GM19023 (cell line): ENCODE results near the gene ENAH.
"Not testable (repeated sequence)": the region's sequence is repeated elsewhere in the genome, so short reads cannot be mapped to it uniquely, and the experiment has no call there.

ENCODE experiments used
- ATAC-seq: cut with Tn5 transposase; IDR thresholded peaks from one replicate; pipeline ENCODE4 v1.9.1; 2021; ENCODE audit warnings: mild to moderate bottlenecking, moderate library complexity; ENCODE audit not compliant: unreplicated experiment

The ENAH gene

DNA sequence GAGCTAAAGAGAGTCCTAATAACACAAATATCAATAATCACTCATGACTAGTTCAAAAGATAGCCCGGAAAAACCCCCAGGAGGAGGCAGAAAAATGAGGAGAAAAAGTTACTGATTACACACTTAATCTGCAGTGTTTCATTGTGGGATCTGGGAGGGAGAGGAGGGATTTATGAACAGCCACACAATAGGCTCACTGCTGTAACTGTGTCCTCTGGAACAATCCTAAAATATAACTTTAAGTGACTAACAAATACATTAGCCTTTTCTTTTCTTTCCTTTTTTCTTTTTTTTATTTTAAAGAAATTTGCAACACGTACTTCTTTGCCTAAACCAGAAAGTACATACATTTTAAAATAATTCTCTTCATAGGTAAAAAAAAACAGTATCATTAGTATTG lies 118.8 kb downstream of the ENAH start:
- ATAC-seq, result no peak

DNA sequence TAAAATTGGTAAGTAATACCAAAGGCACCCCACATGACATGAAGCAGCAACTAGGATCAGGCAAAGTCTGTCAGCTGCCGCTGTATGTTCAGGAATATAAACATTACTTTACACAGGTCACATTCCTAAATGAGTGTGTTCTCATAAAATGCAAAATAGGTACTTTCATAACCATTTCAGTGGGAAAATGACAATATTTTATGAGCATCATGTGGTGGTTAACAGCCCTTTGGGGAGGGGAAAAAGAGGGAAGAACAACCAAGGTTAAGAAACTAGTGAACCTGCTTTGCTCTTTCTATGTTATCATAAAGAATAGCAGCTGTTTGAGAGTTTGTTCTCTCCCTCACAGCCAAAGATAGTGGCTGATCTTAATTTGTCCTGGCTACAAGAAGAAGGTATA lies 119.7 kb downstream of the ENAH start:
- no peak for ATAC-seq

DNA sequence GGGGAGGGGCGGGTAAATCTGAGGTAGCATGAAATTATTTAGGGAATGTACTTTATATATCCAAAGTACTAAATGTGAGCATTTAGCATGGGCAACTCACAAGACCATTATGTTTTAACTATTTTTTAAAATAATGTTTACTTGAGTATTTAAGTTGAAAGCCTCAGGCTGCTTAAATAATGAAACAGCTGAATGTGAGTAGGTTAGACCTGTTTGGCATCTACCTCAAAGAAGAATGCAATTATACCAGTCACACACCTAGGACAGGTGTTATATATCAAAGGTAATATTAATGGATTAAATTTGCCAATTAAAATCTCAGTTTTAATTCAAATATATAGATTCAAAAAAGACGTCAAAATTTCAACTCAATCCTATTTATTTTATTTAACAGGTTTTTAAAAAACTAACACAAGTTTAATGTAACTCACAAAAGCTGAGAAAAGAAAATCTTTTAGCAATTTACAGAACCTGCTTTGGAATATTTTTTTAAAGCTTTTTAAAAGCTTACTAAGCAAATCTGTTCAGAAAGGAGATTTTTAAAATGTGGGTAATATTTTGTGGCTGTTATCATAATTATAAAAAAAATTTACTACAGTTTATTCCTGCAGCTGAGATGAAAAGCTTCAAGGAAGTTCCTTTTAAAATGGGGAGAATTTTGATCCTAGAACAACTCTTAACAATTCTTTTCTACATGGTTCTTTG lies 120.5 kb downstream of the ENAH start:
- no peak for ATAC-seq

DNA sequence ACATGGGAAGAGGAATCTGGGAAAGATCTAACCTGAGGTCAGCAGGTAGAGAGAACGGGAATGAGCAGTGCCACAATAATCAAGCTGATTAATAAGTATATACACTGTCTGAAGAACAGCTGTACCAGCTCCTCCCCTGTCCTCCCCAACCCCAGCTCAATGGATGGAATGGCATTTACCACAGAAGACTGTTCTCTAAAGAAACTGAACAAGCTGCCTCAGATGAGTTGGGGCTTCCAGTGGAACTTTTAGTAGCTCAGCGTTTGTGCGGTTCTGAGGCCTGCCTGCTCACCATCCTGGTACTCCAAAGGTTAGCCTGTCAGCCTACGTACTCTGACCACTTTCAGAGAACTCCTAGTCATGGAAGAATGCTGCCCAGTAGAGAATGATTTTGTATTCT lies 123.2 kb downstream of the ENAH start:
- ATAC-seq, result no peak

DNA sequence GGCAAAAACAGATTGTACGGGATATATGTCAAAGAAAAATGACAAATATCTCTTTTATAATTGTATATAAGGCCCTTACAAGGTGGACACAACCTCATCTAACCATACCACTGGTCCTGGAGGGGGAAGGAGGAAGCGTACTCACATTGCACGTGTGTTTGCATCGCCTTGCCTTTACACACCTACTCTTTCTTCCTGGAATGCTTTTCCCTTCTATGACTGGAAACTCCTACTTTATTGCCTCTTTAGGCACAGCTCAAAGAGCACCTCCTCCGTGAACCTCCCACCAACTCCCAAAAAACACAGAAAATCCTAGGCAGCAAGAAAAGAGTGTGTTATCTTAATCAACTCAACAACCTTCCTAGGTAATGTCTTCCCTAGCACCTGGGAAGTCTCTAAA lies 125.3 kb downstream of the ENAH start:
- ATAC-seq, result no peak

DNA sequence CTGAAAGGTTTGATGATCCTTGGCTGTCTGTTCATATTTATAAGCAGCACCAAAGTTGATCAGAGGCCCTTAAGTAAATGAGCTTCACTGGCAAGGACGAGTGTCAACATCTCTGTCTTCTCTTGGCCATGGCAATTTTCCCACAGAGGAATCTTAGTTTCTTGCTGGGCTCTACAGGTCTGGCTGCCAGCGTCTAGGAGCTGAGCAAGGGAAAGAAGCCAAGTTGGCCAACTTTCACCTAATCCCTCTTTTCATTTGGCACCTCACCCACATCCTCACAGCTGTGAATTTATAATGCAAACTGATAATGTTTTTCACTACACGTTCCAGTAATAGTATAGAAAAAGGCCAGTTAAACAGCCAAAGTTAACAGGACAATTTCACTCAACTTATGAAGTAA lies 126.0 kb downstream of the ENAH start:
- no peak for ATAC-seq

DNA sequence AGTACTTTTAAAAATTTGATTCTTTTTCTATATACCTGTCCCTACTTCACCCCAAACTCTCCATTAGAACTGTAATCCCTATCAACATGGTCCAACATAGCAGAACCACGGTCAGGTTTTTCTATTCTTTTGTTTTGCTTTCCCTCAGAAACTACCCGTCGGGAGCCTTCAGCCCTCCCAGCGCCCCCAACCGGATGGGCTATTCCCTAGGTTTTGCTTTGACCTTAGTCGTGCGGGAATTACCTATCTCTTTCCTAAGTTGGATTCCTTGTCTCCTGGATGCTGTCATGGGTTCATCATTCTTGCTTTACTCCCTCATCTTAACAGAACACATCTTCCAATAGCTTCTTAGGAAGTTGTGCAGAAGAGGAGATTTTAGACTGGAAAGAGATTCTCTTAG lies 127.5 kb downstream of the ENAH start:
- ATAC-seq, result no peak

DNA sequence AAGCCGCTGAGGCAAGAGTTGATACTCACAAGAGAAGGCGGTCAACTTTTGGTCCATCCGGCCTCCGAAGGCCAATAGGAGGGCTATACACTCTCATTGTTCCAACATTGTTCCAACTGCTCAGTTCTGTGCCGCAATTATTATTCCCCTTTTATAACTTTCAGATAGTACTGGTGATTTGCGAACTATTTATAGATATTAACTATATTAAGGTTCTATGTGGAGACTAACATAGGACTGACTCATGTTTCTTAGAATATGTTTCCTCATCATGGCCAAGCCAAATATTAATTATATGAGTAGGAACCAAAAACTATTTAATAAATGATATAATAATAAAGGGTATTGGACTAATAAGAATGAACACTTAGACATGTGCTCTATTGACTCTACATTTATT lies 128.4 kb downstream of the ENAH start:
- ATAC-seq, result no peak

DNA sequence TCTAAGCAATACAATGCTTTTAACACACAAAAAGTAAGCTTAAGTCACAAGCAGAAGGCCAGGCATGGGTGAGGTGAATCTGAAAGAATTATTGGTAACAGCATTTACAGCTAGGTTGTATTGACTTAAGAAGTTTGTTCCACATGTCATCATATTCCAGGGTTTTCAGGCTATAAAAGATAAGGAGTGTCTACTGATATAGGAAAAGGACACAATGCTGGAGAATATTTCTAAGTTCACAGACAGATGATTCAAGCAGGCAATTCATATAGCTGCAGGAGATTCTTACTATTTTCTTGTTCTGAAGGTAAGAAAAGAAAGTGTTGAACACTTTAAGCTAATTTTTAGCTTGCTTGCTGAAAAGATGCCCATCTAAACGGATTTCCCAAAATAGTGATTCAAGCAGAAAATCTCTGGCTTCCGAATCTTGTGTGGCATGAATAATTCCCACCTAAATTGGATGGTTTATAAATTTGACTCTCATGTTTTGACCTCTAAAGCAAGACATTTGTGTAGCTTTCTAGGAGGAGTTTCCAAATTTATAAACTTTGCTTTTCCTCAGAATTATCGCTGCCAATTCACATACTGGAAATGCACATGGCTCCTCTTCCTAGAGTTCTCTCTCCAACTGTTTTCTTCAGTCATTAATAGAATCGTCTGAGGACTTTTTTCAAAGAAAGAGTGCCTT lies 129.5 kb downstream of the ENAH start:
- no peak for ATAC-seq

DNA sequence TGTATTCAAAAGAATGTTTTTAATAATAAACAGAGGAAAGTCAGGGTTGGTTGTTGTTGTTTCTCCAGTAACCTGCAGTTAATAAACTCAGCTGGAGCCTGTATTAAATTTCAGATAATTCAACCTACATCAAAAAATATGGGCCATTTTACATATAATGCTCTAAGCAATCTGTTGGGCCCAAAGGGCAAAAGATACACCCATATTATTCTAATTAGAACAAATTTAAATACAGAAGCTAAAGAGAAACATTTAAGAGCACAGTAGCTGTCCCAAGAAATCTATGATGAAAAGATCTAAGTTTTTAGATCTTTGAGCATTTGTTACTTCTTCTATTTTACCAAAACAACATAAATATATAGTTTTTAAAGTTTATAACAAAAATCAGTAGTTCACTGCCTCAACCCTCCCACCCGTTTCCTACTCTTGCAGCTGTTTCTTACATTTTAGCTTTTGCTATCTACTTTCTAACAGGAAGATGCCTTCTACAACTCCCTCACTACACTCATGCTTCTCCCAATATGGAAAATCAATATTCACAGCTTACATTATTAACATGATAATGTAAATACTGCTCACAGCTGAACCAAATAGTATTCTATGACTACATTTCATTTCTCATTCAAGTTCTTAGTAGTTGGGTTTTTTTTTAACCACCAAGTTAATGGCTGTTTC lies 130.2 kb downstream of the ENAH start:
- ATAC-seq, result no peak

DNA sequence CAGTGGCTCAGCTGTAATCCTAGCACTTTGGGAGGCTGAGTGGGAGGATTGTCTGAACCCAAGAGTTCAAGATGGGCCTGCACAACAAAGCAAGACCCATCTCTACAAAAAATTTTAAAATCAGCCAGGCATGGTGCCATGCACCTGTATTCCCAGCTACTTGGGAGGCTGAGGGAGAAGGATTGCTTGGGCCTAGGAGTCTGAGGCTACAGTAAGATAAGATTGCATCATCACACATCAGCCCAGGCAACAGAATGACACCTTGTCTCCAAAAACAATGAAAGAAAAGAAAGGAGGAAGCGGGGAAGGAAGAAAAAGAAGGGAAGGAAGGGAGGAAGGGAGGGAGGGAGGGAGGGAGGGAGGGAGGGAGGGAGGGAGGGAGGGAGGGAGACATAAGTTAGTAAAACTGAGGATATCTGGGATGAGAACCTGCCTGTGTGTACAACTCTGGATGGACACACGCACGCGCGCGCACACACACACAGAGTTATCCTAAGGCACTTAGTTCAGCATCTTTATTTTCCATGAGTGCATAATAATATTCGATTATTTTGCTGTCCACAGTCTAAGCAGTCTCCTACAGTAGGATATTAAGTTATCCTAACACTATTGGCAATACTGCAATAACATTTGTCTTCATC lies 132.2 kb downstream of the ENAH start:
- no peak for ATAC-seq

DNA sequence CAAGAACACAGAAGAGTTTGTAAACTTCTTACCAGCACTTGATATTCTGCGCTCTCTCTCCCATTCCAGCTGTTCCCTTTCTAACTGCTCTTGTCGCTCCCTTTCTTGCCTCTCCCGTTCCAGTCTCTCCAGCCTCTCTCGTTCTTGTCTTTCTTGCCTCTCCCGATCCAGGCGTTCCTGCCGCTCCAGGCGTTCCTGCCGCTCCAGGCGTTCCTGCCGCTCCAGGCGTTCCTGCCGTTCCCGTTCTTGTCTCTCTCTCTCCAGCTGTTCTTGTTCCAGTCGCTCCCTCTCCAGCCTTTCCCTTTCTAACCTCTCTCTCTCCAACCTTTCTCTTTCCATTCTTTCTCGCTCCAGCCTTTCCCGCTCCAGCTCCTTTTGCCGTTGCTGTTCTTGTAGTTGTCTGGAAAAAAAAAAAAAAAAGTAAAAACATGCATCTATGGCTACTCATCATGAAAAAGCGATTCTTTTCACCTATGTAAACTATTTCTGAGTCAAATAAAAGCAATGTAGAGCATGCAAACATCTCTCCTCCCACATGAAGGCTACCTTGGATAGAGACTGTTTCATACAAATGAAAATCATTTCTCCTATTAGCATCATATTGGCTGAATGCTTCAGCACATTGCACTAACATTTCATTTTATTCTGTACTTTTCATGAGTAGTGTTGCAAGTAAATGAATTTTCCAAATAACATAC lies 133.6 kb downstream of the ENAH start:
- no peak for ATAC-seq

DNA sequence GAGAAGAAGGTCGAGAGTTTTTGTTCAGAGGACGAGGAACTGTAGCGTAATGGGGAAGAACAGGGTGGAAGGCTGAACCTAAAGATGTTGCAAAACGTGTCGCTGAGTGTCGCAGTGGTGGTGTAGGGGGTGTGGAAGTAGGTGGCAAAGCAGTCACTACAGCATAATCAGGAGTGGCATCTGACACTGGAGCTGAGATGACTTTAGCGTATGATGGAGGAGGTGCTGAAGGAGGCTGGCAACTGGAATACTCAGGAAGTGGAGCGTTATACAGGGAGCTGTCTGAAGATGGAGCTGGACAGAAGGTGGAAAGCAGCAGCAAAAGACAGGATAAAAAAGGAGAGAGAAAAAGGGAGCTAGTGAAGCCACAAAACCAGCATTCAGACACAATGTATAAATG lies 135.2 kb downstream of the ENAH start:
- no peak for ATAC-seq

DNA sequence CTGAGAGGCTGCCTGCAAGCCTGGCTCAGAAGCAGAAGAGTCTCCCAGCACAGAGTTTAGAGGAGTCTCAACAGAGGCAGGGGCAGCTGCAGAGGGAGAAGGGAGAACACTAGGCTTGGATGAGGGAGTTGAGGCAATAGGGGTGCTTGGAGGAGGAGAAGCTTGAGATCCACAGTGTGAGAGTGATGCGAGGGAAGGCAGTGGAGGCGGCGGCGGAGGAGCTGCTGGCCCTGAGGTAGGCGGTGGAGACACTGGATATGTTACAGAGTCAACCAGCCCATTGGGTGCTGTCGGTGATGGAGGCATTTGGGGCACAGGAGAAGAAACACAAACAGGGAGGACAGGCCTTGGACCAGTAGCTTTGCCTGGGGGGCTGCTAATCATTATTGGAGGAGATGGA lies 135.7 kb downstream of the ENAH start:
- no peak for ATAC-seq

DNA sequence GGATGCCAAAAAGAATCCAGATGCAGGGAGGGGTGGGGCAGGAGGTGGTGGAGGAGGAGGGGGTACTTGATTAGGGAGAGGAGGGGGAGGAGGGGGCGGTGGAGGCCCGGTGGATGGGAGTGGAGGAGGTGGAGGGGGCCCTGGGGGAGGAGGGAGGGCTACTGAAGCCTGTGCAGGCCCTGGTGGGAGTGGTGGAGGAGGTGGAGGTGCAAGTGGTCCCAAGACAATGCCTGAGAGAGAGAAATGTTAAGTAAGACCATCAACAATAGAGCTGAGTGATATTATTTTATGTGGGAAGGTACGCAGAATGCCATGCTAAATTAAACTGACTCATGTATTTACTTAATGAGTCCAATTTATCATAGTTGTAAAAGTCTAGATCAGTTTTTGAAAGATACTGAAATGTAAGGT lies 138.2 kb downstream of the ENAH start:
- no peak for ATAC-seq

DNA sequence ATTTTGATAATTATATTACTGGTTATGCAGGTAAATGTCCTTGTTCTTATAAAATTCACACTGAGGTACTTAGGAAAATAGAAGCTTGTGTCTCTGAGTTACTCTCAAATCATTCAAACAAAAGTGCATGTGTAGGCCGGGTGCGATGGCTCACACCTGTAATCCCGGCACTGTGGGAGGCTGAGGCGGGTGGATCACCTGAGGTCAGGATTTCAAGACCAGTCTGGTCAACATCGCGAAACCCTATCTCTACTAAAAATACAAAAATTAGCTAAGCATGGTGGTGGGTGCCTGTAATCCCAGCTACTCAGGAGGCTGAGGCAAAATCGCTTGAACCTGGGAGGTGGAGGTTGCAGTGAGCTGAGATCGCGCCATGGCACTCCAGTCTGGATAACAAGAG lies 139.3 kb downstream of the ENAH start:
- ATAC-seq, result not testable (repeated sequence)

DNA sequence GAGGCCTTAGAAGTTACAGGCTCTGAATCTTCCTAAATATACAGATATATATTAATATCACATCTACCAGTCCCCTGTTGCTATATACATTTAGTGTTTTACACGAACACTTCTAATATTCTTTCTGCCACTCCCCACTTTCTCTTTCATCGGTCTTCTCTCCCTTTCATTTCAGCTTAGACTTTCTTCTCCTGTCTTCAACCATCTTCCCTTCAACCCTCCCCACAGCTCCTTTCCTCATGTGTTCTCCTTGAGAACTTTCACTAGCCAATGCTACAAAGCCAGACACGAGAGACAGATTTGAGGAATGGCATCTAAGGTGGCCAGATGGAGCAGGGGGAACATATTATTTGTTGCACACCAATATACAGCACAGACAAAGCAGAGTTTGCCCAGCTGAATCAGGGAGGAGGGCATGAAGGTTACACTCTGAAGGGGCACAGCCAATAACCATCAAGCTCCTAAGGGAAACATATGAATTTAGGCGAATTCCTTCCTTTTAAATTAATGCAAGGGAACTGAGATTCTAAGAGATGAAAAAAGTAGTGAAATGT lies 141.0 kb downstream of the ENAH start:
- ATAC-seq, result no peak

DNA sequence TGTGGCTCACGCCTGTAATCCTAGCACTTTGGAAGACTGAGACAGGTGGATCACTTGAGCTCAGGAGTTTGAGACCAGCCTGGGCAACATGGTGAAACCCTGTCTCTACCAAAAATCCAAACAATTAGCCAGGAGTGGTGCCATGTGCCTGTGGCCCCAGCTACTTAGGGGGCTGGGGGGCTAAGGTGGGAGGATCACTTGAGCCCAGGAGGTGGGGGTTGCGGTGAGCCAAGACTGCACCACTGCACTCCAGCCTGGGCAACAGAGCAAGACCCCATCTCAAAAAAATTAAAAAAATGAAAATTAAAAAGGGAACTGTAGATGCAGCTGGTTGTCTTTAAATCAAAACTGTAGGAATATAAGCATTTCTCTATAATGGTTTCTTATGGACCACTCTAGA lies 142.2 kb downstream of the ENAH start:
- ATAC-seq, result not testable (repeated sequence)

DNA sequence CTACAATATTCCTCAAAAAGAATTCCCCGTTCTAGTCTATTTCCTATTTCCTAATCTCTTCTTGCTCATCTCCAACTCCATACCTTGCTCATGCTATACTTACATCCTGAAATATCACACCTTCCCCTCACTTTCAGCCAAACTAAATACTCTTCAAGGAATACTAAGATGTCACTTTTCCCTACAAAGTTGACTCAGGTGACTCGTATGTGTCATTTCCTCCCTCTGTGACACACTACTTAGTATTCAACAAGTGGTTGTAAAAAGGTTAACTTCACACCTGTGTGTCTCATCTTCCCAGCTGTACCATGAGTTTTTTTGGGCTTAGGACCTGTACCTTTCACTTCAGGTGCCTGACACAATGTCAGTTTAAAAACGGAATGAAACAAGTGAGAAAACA lies 143.2 kb downstream of the ENAH start:
- ATAC-seq, result no peak

DNA sequence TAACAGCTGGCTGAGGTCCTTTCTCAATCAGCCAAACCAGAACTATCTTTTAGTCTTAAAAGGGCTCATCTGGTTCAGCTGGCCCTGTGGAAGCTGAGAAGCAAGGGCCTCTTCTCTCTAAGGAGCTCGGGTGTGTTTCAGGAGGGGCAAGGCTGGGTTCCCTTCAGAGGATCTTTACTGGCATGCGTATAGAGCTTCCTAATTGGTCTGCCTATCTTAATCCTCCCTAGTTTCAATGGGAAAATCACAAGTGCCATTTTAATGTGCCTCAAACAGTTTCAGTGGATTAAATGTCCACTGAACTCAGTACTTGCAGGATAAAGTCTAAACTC lies 143.6 kb downstream of the ENAH start:
- ATAC-seq, result no peak
